GM19452 (cell line): Measurements from ENCODE around the gene SHISAL1.

ENCODE experiments used
- ATAC-seq: cut with Tn5 transposase; IDR thresholded peaks from one replicate; pipeline ENCODE4 v1.9.1; 2021; ENCODE audit not compliant: unreplicated experiment

SHISAL1 gene

GRCh38 chr22:44312766-44313165 is at the start of gene SHISAL1:
TSS of gene SHISAL1 (minus strand) at chr22:44312951. CDS start at chr22:44300945, 12,006 bp downstream.
- no peak for ATAC-seq

- no peak for ATAC-seq
These were observed 48.8 kb upstream of the SHISAL1 start for GRCh38 chr22:44361391-44362126.

- ATAC-seq = no peak
These were observed 48.1 kb upstream of the SHISAL1 start for GRCh38 chr22:44360668-44361381.

GRCh38 chr22:44360306-44360667 is 47.5 kb upstream of the SHISAL1 start:
- no peak for ATAC-seq

- ATAC-seq = no peak
These were observed 46.9 kb upstream of the SHISAL1 start for GRCh38 chr22:44359496-44360110.

GRCh38 chr22:44358709-44359440 is 46.1 kb upstream of the SHISAL1 start:
- no peak for ATAC-seq

GRCh38 chr22:44357966-44358465 is 45.3 kb upstream of the SHISAL1 start:
- ATAC-seq = no peak

GRCh38 chr22:44357296-44357965 is 44.7 kb upstream of the SHISAL1 start:
- ATAC-seq = no peak

GRCh38 chr22:44355716-44356070 is 42.9 kb upstream of the SHISAL1 start:
- ATAC-seq = no peak

GRCh38 chr22:44354288-44354687 is 41.5 kb upstream of the SHISAL1 start:
- ATAC-seq = no peak

GRCh38 chr22:44353041-44353440 is 40.3 kb upstream of the SHISAL1 start:
- no peak for ATAC-seq

GRCh38 chr22:44352378-44353035 is 39.8 kb upstream of the SHISAL1 start:
- ATAC-seq = no peak

GRCh38 chr22:44351685-44352377 is 39.1 kb upstream of the SHISAL1 start:
- no peak for ATAC-seq

- ATAC-seq = no peak
These were observed 38.3 kb upstream of the SHISAL1 start for GRCh38 chr22:44351037-44351436.

GRCh38 chr22:44349594-44349993 is 36.8 kb upstream of the SHISAL1 start:
- ATAC-seq = no peak

- no peak for ATAC-seq
These were observed 36.3 kb upstream of the SHISAL1 start for GRCh38 chr22:44348971-44349560.

- ATAC-seq = no peak
These were observed 34.8 kb upstream of the SHISAL1 start for GRCh38 chr22:44347549-44347948.

- ATAC-seq = no peak
These were observed 34.3 kb upstream of the SHISAL1 start for GRCh38 chr22:44347080-44347479.

- ATAC-seq = no peak
These were observed 33.1 kb upstream of the SHISAL1 start for GRCh38 chr22:44345872-44346271.
